HG02970 (cell line): ENCODE measurements around the gene DPCD.
"Not testable (repeated sequence)": the region's sequence is repeated elsewhere in the genome, so short reads cannot be mapped to it uniquely, and the experiment has no call there.

Experiments
- ATAC-seq: cut with Tn5 transposase; IDR thresholded peaks from one replicate; pipeline ENCODE4 v1.9.1; 2021; ENCODE audit warnings: mild to moderate bottlenecking, moderate library complexity, moderate number of reproducible peaks; ENCODE audit not compliant: unreplicated experiment, low FRiP score

Gene DPCD

GRCh38 chr10:101579516-101579870, 8.6 kb upstream of the DPCD start:
- no peak for ATAC-seq

GRCh38 chr10:101580486-101581399, 7.4 kb upstream of the DPCD start:
- ATAC-seq: no peak

- no peak for ATAC-seq
Observed at GRCh38 chr10:101585841-101586240, 2.3 kb upstream of the DPCD start.

- ATAC-seq: no peak
Observed at GRCh38 chr10:101588879-101589278, 758 bp downstream of the DPCD start.

- not testable (repeated sequence) for ATAC-seq
Observed at GRCh38 chr10:101593331-101593730, 5.2 kb downstream of the DPCD start.

GRCh38 chr10:101595591-101596433, 7.7 kb downstream of the DPCD start:
- ATAC-seq: no peak

GRCh38 chr10:101597091-101597900, 9.2 kb downstream of the DPCD start:
- no peak for ATAC-seq

GRCh38 chr10:101601541-101601940, 13.4 kb downstream of the DPCD start:
- ATAC-seq: no peak

- no peak for ATAC-seq
Observed at GRCh38 chr10:101602761-101603398, 14.8 kb downstream of the DPCD start.

GRCh38 chr10:101607124-101607523, 19.0 kb downstream of the DPCD start:
- ATAC-seq: no peak

GRCh38 chr10:101609481-101609880, 21.4 kb downstream of the DPCD start:
- ATAC-seq: no peak

GRCh38 chr10:101611096-101611905, 23.2 kb downstream of the DPCD start:
- no peak for ATAC-seq

GRCh38 chr10:101612086-101612485, 24.0 kb downstream of the DPCD start:
- ATAC-seq: no peak

- ATAC-seq: no peak
Observed at GRCh38 chr10:101612872-101613271, 24.8 kb downstream of the DPCD start.

- ATAC-seq: no peak
Observed at GRCh38 chr10:101613646-101614045, 25.5 kb downstream of the DPCD start.

- ATAC-seq: no peak
Observed at GRCh38 chr10:101614663-101615524, 26.8 kb downstream of the DPCD start.

GRCh38 chr10:101615525-101616116, 27.5 kb downstream of the DPCD start:
- no peak for ATAC-seq
